ENCODE measurements around the gene MPC1L. TPM values are rescaled to one million over a fixed set of nuclear protein-coding genes. Genes with fewer than 3 reads are reported as not detected.

The MPC1L gene
- total RNA-seq, 1 donor from 2014 or later = not detected

GRCh38 chrX:40603446-40603845 is 19.8 kb upstream of the MPC1L start:
- H3K9me3 ChIP-seq = no peaks in the 10 kb centered on the region
- DNase-seq (no peak), ATAC-seq (no peak)
- H3K27ac ChIP-seq = no peak overlapping the region
- H3K4me1 ChIP-seq = no peaks in the 10 kb centered on the region
- no peak overlapping the region for H3K4me3 ChIP-seq
- intact Hi-C loops (cut with DNase I) = no loop called here
- TF ChIP-seq CTCF (IDR thresholded peaks at IDR 0.05) = no peak
- H3K27me3 ChIP-seq (ENCODE audit: low read depth) = no peaks in the 10 kb centered on the region
- peaks cover 43% of the 10 kb centered on the region for H3K36me3 ChIP-seq

GRCh38 chrX:40607381-40607780 is 15.8 kb upstream of the MPC1L start:
- H3K9me3 ChIP-seq = no peaks in the 10 kb centered on the region
- ATAC-seq = no peak
- peaks cover 7% of the 10 kb centered on the region for H3K36me3 ChIP-seq
- H3K27me3 ChIP-seq (ENCODE audit: low read depth) = no peaks in the 10 kb centered on the region
- DNase-seq = no peak
- intact Hi-C loops (cut with DNase I) = no loop called here
- TF ChIP-seq CTCF (IDR thresholded peaks at IDR 0.05) = no peak
- H3K4me1 ChIP-seq = no peaks in the 10 kb centered on the region
- H3K4me3 ChIP-seq = no peak overlapping the region
- no peak overlapping the region for H3K27ac ChIP-seq

- H3K9me3 ChIP-seq = no peaks in the 10 kb centered on the region
- TF ChIP-seq CTCF (IDR thresholded peaks at IDR 0.05) = no peak
- no peak overlapping the region for H3K4me3 ChIP-seq
- ATAC-seq (no peak), DNase-seq (no peak)
- no peaks in the 10 kb centered on the region for H3K4me1 ChIP-seq
- no peaks in the 10 kb centered on the region for H3K36me3 ChIP-seq
- H3K27ac ChIP-seq = no peak overlapping the region
- intact Hi-C loops (cut with DNase I) = no loop called here
- H3K27me3 ChIP-seq (ENCODE audit: low read depth) = no peaks in the 10 kb centered on the region
Measured at GRCh38 chrX:40612511-40612910, 10.7 kb upstream of the MPC1L start.

GRCh38 chrX:40615976-40616375 is 7.3 kb upstream of the MPC1L start:
- DNase-seq = no peak
- H3K4me1 ChIP-seq = no peaks in the 10 kb centered on the region
- H3K4me3 ChIP-seq = no peak overlapping the region
- no peak overlapping the region for H3K27ac ChIP-seq
- H3K9me3 ChIP-seq = no peaks in the 10 kb centered on the region
- no peaks in the 10 kb centered on the region for H3K27me3 ChIP-seq (ENCODE audit: low read depth)
- H3K36me3 ChIP-seq = no peaks in the 10 kb centered on the region
- intact Hi-C loops (cut with DNase I) = no loop called here
- no peak for TF ChIP-seq CTCF (IDR thresholded peaks at IDR 0.05)
- no peak for ATAC-seq

GRCh38 chrX:40617566-40617965 is 5.7 kb upstream of the MPC1L start:
- H3K4me3 ChIP-seq = no peak overlapping the region
- no peaks in the 10 kb centered on the region for H3K4me1 ChIP-seq
- DNase-seq = no peak
- intact Hi-C loops (cut with DNase I) = no loop called here
- no peaks in the 10 kb centered on the region for H3K27me3 ChIP-seq (ENCODE audit: low read depth)
- H3K27ac ChIP-seq = no peak overlapping the region
- no peaks in the 10 kb centered on the region for H3K9me3 ChIP-seq
- H3K36me3 ChIP-seq = no peaks in the 10 kb centered on the region
- no peak for ATAC-seq
- no peak for TF ChIP-seq CTCF (IDR thresholded peaks at IDR 0.05)
